ENCODE data around the gene NOL3. TPM values are rescaled to one million over a fixed set of nuclear protein-coding genes. Genes with fewer than 3 reads are reported as not detected.

The NOL3 gene
- total and polyA plus RNA-seq, 2 of the 13 experiments (the other 11 are each of a cell fraction or from before 2014, with no cell fraction given), result 5.7 to 20.5 TPM

DNA sequence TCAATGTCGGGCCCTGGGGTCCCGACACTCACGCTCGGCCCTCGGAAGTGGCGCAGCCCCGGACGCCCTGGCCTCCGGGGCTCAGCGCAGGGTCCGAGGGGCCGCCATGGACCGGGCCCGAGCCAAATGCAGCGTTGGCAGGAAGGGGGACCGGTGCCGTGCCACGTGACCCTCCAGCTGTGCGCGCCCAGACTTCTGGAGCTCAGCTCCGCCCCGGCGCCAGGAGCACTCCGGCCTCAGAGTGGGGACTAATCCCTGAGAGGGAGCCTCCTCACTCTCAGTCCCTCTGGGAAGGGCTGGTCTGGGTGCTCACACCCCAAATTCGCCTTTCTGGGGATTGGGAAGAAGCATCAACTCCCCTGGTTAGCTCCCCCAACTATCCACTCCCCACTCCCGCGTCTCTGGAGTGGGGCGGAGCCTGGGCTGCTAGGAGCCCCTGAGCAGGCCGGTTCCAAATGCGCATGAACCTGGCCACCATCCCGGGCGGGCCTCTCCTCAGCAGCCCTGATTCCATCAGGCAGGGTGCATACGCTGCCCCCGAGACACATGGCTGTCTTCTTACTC, 19.4 kb upstream of the NOL3 start, which contains the start of gene B3GNT9 (continued):
- no peak for TF ChIP-seq SUZ12 (IDR thresholded peaks at IDR 0.05; ENCODE audit: low read depth, low read length)
- no peak for TF ChIP-seq GPN1 (CRISPR knock-in tag; IDR thresholded peaks at IDR 0.05; ENCODE audit: borderline replicate concordance)
- TF ChIP-seq KLF13 (CRISPR knock-in tag; IDR thresholded peaks at IDR 0.05), result peak; percentile 96
- no peak for TF ChIP-seq NFIB (CRISPR knock-in tag; IDR thresholded peaks at IDR 0.05; ENCODE audit: borderline replicate concordance)
- TF ChIP-seq ZNF749 (CRISPR knock-in tag; IDR thresholded peaks at IDR 0.05; ENCODE audit: borderline replicate concordance), result no peak
- no peak for TF ChIP-seq ARID3A (IDR thresholded peaks at IDR 0.05; ENCODE audit: low read depth, low read length)
- no peak for TF ChIP-seq IKZF1 (IDR thresholded peaks at IDR 0.05)
- TF ChIP-seq ZNF770 (CRISPR knock-in tag; IDR thresholded peaks at IDR 0.05), result 0 out of 2 replicates have a peak, but pooled peaks have one; percentile 15
- TF ChIP-seq ZSCAN22 (CRISPR knock-in tag; IDR thresholded peaks at IDR 0.05), result no peak
- no peak for TF ChIP-seq HMGXB4 (CRISPR knock-in tag; IDR thresholded peaks at IDR 0.05; ENCODE audit: borderline replicate concordance in 1 of 2, low read depth in 1 of 2)
- TF ChIP-seq PCBP2 (optimal IDR thresholded peaks at IDR 0.05; ENCODE audit: low read depth, low read length, poor library complexity, severe bottlenecking), result no peak
- TF ChIP-seq IRF9 (CRISPR knock-in tag; IDR thresholded peaks at IDR 0.05; ENCODE audit: borderline replicate concordance), result peak; percentile 67; the same call in 1 of the 2 replicates
- no peak for TF ChIP-seq ZNF382 (CRISPR knock-in tag; IDR thresholded peaks at IDR 0.05; ENCODE audit: borderline replicate concordance)
- no peak for TF ChIP-seq RBM22 (optimal IDR thresholded peaks at IDR 0.05; ENCODE audit: low read length)
- TF ChIP-seq ZNF670 (CRISPR knock-in tag; IDR thresholded peaks at IDR 0.05; ENCODE audit: borderline replicate concordance), result no peak; the same call in 1 of the 2 replicates
- no peak for TF ChIP-seq RORA (CRISPR knock-in tag; IDR thresholded peaks at IDR 0.05)
- no peak for TF ChIP-seq ELK4 (CRISPR knock-in tag; IDR thresholded peaks at IDR 0.05; ENCODE audit: borderline replicate concordance)
- TF ChIP-seq ARNT (IDR thresholded peaks at IDR 0.05), result no peak
- TF ChIP-seq SOX5 (CRISPR knock-in tag; IDR thresholded peaks at IDR 0.05; ENCODE audit: borderline replicate concordance), result no peak
- TF ChIP-seq, protein P1, sequence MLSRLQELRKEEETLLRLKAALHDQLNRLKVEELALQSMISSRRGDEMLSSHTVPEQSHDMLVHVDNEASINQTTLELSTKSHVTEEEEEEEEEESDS (CRISPR knock-in tag; IDR thresholded peaks at IDR 0.05; ENCODE audit: borderline replicate concordance), result 0 out of 2 replicates have a peak, but pooled peaks have one; percentile 32
- peak; percentile 68 for TF ChIP-seq HNRNPK (IDR thresholded peaks at IDR 0.05; ENCODE audit: low read depth, low read length, poor library complexity, severe bottlenecking)
- no peak for TF ChIP-seq ZNF24 (IDR thresholded peaks at IDR 0.05)
